SH-SY5Y (cell line): ENCODE results near the gene GRK1.

Source experiments
- GATA2 ChIP-seq: IDR thresholded peaks from 2 replicates; pipeline ENCODE4 v1.6.1; 2011; ENCODE audit warnings: mild to moderate bottlenecking, low read depth, low read length
- GATA3 ChIP-seq: IDR thresholded peaks from 2 replicates; pipeline ENCODE4 v1.6.1; 2011; ENCODE audit warnings: low read depth, mild to moderate bottlenecking, low read length, moderate library complexity

GRCh38 chr13:113660066-113660465, 7.0 kb upstream of the GRK1 start:
- TF ChIP-seq GATA2, result no peak
- TF ChIP-seq GATA3, result no peak
